ENCODE data around the gene BRD3OS.

The BRD3OS gene

DNA sequence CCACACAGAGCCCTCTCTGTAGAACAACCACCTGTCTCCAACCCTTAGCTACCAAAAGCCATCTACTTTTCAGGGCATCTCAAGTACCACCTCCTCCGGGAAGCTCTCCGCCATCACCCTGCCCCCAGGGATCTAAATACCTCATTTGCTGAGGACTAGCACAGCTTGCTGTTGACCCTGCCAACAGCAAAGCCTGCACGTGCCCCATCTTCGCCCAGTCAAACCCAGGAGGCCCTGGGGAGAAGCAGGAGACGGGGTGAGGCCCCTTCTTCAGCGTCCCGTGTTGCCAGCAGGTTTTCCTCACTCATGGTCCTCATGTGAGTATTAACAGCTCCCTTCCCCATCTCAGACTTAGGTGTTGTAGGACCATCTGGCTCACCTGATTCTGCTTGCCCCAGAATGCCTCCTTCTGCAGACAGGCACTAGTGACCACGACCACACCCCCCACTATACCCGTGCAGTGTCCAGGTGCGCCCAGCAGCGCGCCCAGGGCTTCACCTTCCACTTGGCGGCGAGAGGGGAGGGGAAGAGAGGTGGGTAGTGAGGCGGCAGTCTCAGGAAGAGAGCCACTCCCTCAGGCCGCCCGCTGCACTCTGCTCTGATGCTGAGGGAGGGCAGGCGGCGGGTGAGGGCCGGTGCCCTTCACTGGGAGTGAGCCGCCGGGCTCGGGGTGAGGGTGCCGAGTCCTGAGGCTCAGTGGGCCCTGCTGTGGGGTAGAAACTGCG lies 44.3 kb upstream of the BRD3OS start:
- H3K9me3 ChIP-seq: no peaks in the 10 kb centered on the region
- H3K4me1 ChIP-seq (ENCODE audit: control insufficient read depth in 1 of 2, insufficient read depth in 1 of 2, low read depth in 1 of 2, low read length in 1 of 2): no peaks in the 10 kb centered on the region
- TF ChIP-seq, protein P1, sequence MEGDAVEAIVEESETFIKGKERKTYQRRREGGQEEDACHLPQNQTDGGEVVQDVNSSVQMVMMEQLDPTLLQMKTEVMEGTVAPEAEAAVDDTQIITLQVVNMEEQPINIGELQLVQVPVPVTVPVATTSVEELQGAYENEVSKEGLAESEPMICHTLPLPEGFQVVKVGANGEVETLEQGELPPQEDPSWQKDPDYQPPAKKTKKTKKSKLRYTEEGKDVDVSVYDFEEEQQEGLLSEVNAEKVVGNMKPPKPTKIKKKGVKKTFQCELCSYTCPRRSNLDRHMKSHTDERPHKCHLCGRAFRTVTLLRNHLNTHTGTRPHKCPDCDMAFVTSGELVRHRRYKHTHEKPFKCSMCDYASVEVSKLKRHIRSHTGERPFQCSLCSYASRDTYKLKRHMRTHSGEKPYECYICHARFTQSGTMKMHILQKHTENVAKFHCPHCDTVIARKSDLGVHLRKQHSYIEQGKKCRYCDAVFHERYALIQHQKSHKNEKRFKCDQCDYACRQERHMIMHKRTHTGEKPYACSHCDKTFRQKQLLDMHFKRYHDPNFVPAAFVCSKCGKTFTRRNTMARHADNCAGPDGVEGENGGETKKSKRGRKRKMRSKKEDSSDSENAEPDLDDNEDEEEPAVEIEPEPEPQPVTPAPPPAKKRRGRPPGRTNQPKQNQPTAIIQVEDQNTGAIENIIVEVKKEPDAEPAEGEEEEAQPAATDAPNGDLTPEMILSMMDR (IDR thresholded peaks at IDR 0.05): no peak
- H3K27me3 ChIP-seq: peaks cover 6% of the 10 kb centered on the region
- no peaks in the 10 kb centered on the region for H3K36me3 ChIP-seq
- H3K27ac ChIP-seq: no peak overlapping the region
- no peak overlapping the region for H3K4me3 ChIP-seq (ENCODE audit: low read depth in 1 of 2, low read length in 1 of 2)

DNA sequence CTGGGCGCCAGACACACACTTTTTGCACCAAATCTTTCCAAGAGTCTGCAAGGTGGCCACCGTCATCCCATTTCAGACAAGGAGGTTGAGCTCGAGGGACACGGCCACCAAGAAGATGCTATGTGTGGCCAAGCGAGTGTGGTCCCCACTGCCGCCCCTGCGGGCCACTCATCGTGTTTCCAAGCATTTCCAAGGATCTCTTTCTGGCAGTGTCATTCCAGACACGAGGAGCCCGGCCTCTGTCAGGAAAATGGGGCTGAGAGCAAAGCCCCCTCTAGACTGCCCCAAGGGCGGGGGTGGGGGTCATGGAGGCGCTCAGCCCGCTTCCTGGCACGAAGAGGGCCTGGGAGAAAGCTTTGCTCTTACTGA lies 43.7 kb upstream of the BRD3OS start:
- H3K4me1 ChIP-seq (ENCODE audit: control insufficient read depth in 1 of 2, insufficient read depth in 1 of 2, low read depth in 1 of 2, low read length in 1 of 2): no peaks in the 10 kb centered on the region
- TF ChIP-seq, protein P1 (IDR thresholded peaks at IDR 0.05): no peak

DNA sequence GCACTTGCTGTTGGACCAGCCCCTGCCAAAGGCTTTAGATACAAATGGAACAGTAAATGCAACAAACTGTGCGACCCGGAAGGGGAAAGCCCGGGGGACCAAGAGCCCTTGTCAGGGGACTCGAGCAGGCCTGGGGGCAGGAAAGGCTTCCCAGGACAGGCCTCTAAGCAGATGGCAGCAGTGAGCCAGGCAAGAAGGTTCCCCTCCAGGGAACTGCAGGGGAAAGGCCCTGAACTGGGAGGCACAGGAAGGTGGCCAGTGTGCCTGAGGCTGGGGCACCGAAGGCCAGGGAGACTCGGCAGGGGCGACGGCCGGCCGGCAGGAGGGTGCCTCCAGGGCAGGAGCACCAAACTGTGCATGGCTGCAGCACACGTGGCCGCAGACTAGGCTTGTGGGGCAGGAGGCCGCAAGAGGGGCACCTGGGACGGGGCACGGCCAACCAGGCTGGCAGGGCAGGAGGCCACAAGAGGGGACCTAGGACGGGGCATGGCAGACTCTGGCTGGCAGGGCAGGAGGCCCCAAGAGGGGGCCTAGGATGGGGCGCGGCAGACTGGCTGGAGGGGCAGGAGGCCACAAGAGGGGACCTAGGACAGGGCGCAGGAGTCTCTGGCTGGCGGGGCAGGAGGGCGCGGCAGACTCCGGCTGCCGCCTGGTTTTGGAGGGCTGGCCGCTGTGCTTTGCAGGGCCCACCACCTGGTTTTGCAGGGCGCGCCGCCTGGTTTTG lies 43.2 kb upstream of the BRD3OS start:
- Histone ChIP-seq H3K9me3 (no peaks in the 10 kb centered on the region), H3K4me1 (ENCODE audit: control insufficient read depth in 1 of 2, insufficient read depth in 1 of 2, low read depth in 1 of 2, low read length in 1 of 2) (no peaks in the 10 kb centered on the region), H3K36me3 (no peaks in the 10 kb centered on the region)

More for the DNA sequence above, 43.7 kb upstream of the BRD3OS start:
- no peak overlapping the region for H3K27ac ChIP-seq
- H3K27me3 ChIP-seq: peaks cover 6% of the 10 kb centered on the region
- H3K4me3 ChIP-seq (ENCODE audit: low read depth in 1 of 2, low read length in 1 of 2): no peak overlapping the region
- H3K36me3 ChIP-seq: no peaks in the 10 kb centered on the region
- H3K9me3 ChIP-seq: no peaks in the 10 kb centered on the region

DNA sequence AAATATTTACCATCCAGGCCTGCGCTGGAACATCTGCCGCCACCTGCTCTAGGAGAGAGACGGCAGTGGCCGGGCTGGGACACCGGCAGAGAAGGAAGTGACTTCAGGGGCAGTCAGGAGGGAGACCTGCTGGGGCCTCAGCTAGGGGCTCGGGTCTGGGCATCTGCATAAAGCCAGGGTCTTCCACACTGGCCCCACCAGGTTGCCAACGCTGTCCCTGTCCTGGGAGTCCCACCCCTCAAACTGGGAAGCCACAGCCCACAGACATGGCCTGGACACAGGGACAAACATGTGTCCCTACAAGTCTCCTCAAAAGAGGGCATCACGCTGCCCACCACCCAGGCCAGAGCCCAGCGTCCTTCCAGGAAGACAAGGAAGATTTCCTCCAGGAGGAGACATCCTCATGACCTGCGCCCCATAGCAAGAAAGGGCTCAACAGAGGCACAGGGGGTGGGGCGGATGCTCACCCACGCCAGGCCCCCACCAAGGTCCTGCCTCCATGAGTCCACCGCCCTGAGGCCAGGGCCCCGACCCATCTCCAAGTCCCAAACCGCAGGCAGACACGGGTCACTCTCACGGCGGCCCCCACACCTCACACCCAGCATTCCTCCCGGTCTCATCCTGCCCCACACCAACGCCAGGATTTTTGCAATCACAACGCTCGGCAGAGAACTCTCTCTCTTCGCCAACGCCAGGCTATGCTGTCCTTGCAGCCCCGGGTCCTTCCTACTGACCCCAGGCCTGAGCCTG lies 42.1 kb upstream of the BRD3OS start:
- Histone ChIP-seq H3K4me3 (ENCODE audit: low read depth in 1 of 2, low read length in 1 of 2) (no peak overlapping the region), H3K27ac (no peak overlapping the region), H3K4me1 (ENCODE audit: control insufficient read depth in 1 of 2, insufficient read depth in 1 of 2, low read depth in 1 of 2, low read length in 1 of 2) (no peaks in the 10 kb centered on the region), H3K36me3 (no peaks in the 10 kb centered on the region), H3K9me3 (no peaks in the 10 kb centered on the region), H3K27me3 (peaks cover 7% of the 10 kb centered on the region)
- TF ChIP-seq, protein P1 (IDR thresholded peaks at IDR 0.05): no peak

More for the DNA sequence above, 43.2 kb upstream of the BRD3OS start:
- TF ChIP-seq, protein P1 (IDR thresholded peaks at IDR 0.05): no peak
- Histone ChIP-seq H3K4me3 (ENCODE audit: low read depth in 1 of 2, low read length in 1 of 2) (no peak overlapping the region), H3K27me3 (peaks cover 6% of the 10 kb centered on the region), H3K27ac (no peak overlapping the region)

DNA sequence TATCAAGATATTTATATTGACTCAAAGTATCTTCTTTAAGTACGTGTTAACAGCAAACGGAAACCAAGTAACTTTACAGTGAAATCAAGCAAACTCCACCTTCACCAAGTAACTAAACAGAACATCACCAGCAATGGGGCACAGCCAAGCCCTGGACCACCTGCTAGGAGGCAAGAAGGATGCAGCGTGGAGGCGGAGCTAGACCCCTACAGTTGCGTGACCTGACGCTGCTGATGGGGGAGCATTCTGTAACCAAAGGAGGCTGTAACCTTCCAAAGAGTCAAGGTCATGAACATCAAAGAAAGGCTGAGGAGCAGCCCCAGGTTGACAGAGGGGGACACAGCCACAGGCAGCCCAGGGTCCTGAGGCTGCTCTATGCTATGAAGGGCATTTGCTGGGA lies 39.2 kb upstream of the BRD3OS start:
- Histone ChIP-seq H3K36me3 (no peaks in the 10 kb centered on the region), H3K4me3 (ENCODE audit: low read depth in 1 of 2, low read length in 1 of 2) (no peak overlapping the region), H3K27me3 (peaks cover 29% of the 10 kb centered on the region), H3K4me1 (ENCODE audit: control insufficient read depth in 1 of 2, insufficient read depth in 1 of 2, low read depth in 1 of 2, low read length in 1 of 2) (no peaks in the 10 kb centered on the region), H3K27ac (no peak overlapping the region), H3K9me3 (no peaks in the 10 kb centered on the region)
- TF ChIP-seq, protein P1 (IDR thresholded peaks at IDR 0.05): no peak
